NCI-H510A (cell line): ENCODE results near the gene CDSN.

Experiments used
- DNase-seq: peaks from one replicate; lab custom pipeline; 2025; lab: John Stamatoyannopoulos, UW

CDSN gene

GRCh38 chr6:31144970-31145340 lies 24.7 kb upstream of the CDSN start:
- DNase-seq, result no peak

- DNase-seq, result no peak
Observed at GRCh38 chr6:31144296-31144969, 24.2 kb upstream of the CDSN start.

GRCh38 chr6:31143148-31143547 lies 22.9 kb upstream of the CDSN start:
- DNase-seq, result no peak

GRCh38 chr6:31142361-31142761 lies 22.1 kb upstream of the CDSN start:
- no peak for DNase-seq

GRCh38 chr6:31140643-31141042 lies 20.4 kb upstream of the CDSN start:
- DNase-seq, result no peak

- DNase-seq, result no peak
Observed at GRCh38 chr6:31139599-31139998, 19.4 kb upstream of the CDSN start.

GRCh38 chr6:31138982-31139381 lies 18.7 kb upstream of the CDSN start, which contains the start of gene PSORS1C2:
TSS of gene PSORS1C2 (minus strand) at chr6:31139066. CDS start at chr6:31139026, 40 bp downstream.
- DNase-seq, result no peak

GRCh38 chr6:31135710-31136109 lies 15.5 kb upstream of the CDSN start:
- no peak for DNase-seq

GRCh38 chr6:31132806-31133205 lies 12.6 kb upstream of the CDSN start:
- DNase-seq, result no peak

GRCh38 chr6:31131595-31131994 lies 11.3 kb upstream of the CDSN start:
- DNase-seq, result no peak

GRCh38 chr6:31130751-31131150 lies 10.5 kb upstream of the CDSN start:
- no peak for DNase-seq

- no peak for DNase-seq
Observed at GRCh38 chr6:31129130-31129529, 8.9 kb upstream of the CDSN start.

GRCh38 chr6:31128093-31128676 lies 7.9 kb upstream of the CDSN start:
- DNase-seq, result no peak

GRCh38 chr6:31126396-31127175 lies 6.3 kb upstream of the CDSN start:
- no peak for DNase-seq

GRCh38 chr6:31125586-31126363 lies 5.5 kb upstream of the CDSN start:
- DNase-seq, result no peak

- no peak for DNase-seq
Observed at GRCh38 chr6:31125162-31125561, 4.9 kb upstream of the CDSN start.

GRCh38 chr6:31122791-31123706 lies 2.8 kb upstream of the CDSN start:
- DNase-seq, result no peak

GRCh38 chr6:31121131-31121790 lies 1.0 kb upstream of the CDSN start:
- DNase-seq, result no peak

- DNase-seq, result no peak
Observed at GRCh38 chr6:31118178-31118577, 2.1 kb downstream of the CDSN start.

GRCh38 chr6:31116661-31117385 lies 3.4 kb downstream of the CDSN start:
- DNase-seq, result no peak
